IMR-90 (cell line): ENCODE results near the gene CCDC177. TPM values are rescaled to one million over a fixed set of nuclear protein-coding genes. Genes with fewer than 3 reads are reported as not detected.

Experiments used
- ATAC-seq: fragments of 200-7000 bp; cut with Tn5 transposase; 2 replicates; pipeline ENCODE4 v1.9.1; 2020; ENCODE audit warnings: low read depth, mild to moderate bottlenecking, moderate library complexity
- BruUV-seq: library from RNA; stranded (reverse); fragments of 400-500 nt; replicated peaks from 2 replicates; lab custom pipeline; 2021; lab: Mats Ljungman, UMichigan
- CTCF ChIA-PET: fragments of 300-600 bp; formaldehyde crosslinking; extraction: SDS; loops from one replicate; lab custom pipeline; 2021; ENCODE audit warnings: antibody characterized with exemption; lab: Yijun Ruan, JAX
- POLR2A ChIA-PET: fragments of 300-600 bp; sonication (Branson Sonifier 250); formaldehyde crosslinking; loops from one replicate; lab custom pipeline; 2022; ENCODE audit warnings: antibody characterized with exemption; ENCODE audit not compliant: unreplicated experiment; lab: Charles Lee
- DNase-seq: peaks from one replicate; pipeline ENCODE4 v3.0.0; 2013
- H2AFZ ChIP-seq: replicated peaks from 2 replicates; pipeline ENCODE3; 2013; ENCODE audit warnings: low read length, mild to moderate bottlenecking; ENCODE audit not compliant: poor library complexity
- H2AK5ac ChIP-seq: 2 replicates; pipeline ENCODE4 v1.6.1; 2013; ENCODE audit warnings: low read depth, low read length, inconsistent platforms
- H2AK9ac ChIP-seq: replicated peaks from 2 replicates; pipeline ENCODE3; 2013; ENCODE audit warnings: mild to moderate bottlenecking, low read depth, low read length, moderate library complexity; ENCODE audit not compliant: poor library complexity
- H2BK120ac ChIP-seq: 2 replicates; pipeline ENCODE4 v1.6.1; 2013; ENCODE audit warnings: low read depth, low read length, inconsistent platforms
- H2BK15ac ChIP-seq: 3 replicates; pipeline ENCODE4 v1.6.1; 2013; ENCODE audit warnings: low read depth, low read length, inconsistent platforms
- H2BK20ac ChIP-seq: 2 replicates; pipeline ENCODE4 v1.6.1; 2013; ENCODE audit warnings: low read depth, mild to moderate bottlenecking, inconsistent platforms, low read length, moderate library complexity
- H2BK5ac ChIP-seq: 2 replicates; pipeline ENCODE4 v1.6.1; 2013; ENCODE audit warnings: mild to moderate bottlenecking, low read depth, low read length, inconsistent platforms; ENCODE audit not compliant: poor library complexity, severe bottlenecking
- H3K14ac ChIP-seq: replicated peaks from 2 replicates; pipeline ENCODE4 v1.6.1; 2013; ENCODE audit warnings: low read depth, low read length, inconsistent platforms
- H3K18ac ChIP-seq: 2 replicates; pipeline ENCODE4 v1.6.1; 2013; ENCODE audit warnings: low read depth, low read length, control low read depth
- H3K23ac ChIP-seq: 2 replicates; pipeline ENCODE4 v1.6.1; 2013; ENCODE audit warnings: low read depth, low read length, inconsistent platforms
- H3K27ac ChIP-seq: 2 replicates; pipeline ENCODE4 v1.5.1; 2013; ENCODE audit warnings: mild to moderate bottlenecking, control low read depth, low read length; ENCODE audit not compliant: insufficient read depth
- H3K27me3 ChIP-seq: 2 replicates; pipeline ENCODE4 v1.6.1; 2013; ENCODE audit warnings: low read length; ENCODE audit not compliant: control insufficient read depth, insufficient read depth
- H3K36me3 ChIP-seq: 2 replicates; pipeline ENCODE4 v1.6.1; 2013; ENCODE audit warnings: low read length, mixed read lengths; ENCODE audit not compliant: control insufficient read depth, insufficient read depth
- H3K4ac ChIP-seq: 2 replicates; pipeline ENCODE4 v1.6.1; 2013; ENCODE audit warnings: low read depth, low read length, inconsistent platforms
- H3K4me1 ChIP-seq: 2 replicates; pipeline ENCODE4 v1.6.1; 2013; ENCODE audit warnings: low read length, mixed read lengths; ENCODE audit not compliant: control insufficient read depth, insufficient read depth
- H3K4me2 ChIP-seq: 2 replicates; pipeline ENCODE4 v1.6.1; 2013; ENCODE audit warnings: low read depth, mild to moderate bottlenecking, control low read depth, low read length, moderate library complexity
- H3K4me3 ChIP-seq: 2 replicates; pipeline ENCODE4 v1.5.1; 2013; ENCODE audit warnings: low read depth, mild to moderate bottlenecking, control low read depth, low read length, moderate library complexity; ENCODE audit not compliant: insufficient read depth
- H3K56ac ChIP-seq: 2 replicates; pipeline ENCODE4 v1.6.1; 2013; ENCODE audit warnings: low read length, inconsistent platforms; ENCODE audit not compliant: insufficient read depth; ENCODE audit errors: extremely low read depth
- H3K79me1 ChIP-seq, 2 experiments: 2 replicates each; pipeline ENCODE4 v1.6.1; 2013; ENCODE audit warnings: low read length in 2 of 2, inconsistent platforms in 1 of 2, low read depth in 1 of 2
- H3K9ac ChIP-seq: 2 replicates; pipeline ENCODE4 v1.6.1; 2013; ENCODE audit warnings: low read depth, low read length, control low read depth
- H3K9me1 ChIP-seq: 2 replicates; pipeline ENCODE4 v1.6.1; 2013; ENCODE audit warnings: low read length, inconsistent platforms; ENCODE audit not compliant: insufficient read depth
- H3K9me3 ChIP-seq: 2 replicates; pipeline ENCODE4 v1.6.1; 2013; ENCODE audit warnings: low read length; ENCODE audit not compliant: control insufficient read depth, insufficient read depth
- H4K20me1 ChIP-seq: 2 replicates; pipeline ENCODE4 v1.6.1; 2013; ENCODE audit warnings: low read length, inconsistent platforms; ENCODE audit not compliant: insufficient read depth
- H4K5ac ChIP-seq: 2 replicates; pipeline ENCODE4 v1.6.1; 2013; ENCODE audit warnings: mild to moderate bottlenecking, low read depth, low read length, control low read depth
- H4K8ac ChIP-seq, 2 experiments: 2 replicates each; pipeline ENCODE4 v1.6.1; 2013; ENCODE audit warnings: low read depth in 2 of 2, low read length in 2 of 2, control low read depth in 1 of 2, inconsistent platforms in 1 of 2
- H4K91ac ChIP-seq: 2 replicates; pipeline ENCODE4 v1.6.1; 2013; ENCODE audit warnings: low read depth, low read length, inconsistent platforms; ENCODE audit not compliant: insufficient read depth
- BHLHE40 ChIP-seq: fragments of 150-350 bp; IDR thresholded peaks from 2 replicates; pipeline ENCODE4 v1.6.1; 2016; ENCODE audit warnings: mild to moderate bottlenecking, low read depth, low read length
- CHD1 ChIP-seq: IDR thresholded peaks from 2 replicates; pipeline ENCODE4 v1.6.1; 2012; ENCODE audit warnings: low read depth, low read length, improper control_type of control experiment
- CTCF ChIP-seq: conservative IDR thresholded peaks from 2 replicates; pipeline ENCODE4 v1.5.1; 2012; ENCODE audit warnings: mild to moderate bottlenecking, low read depth, low read length, improper control_type of control experiment
- ELK1 ChIP-seq: fragments of 150-350 bp; IDR thresholded peaks from 2 replicates; pipeline ENCODE4 v1.6.1; 2016; ENCODE audit warnings: low read depth, mild to moderate bottlenecking, low read length, moderate library complexity, borderline replicate concordance
- MAFK ChIP-seq: IDR thresholded peaks from 2 replicates; pipeline ENCODE4 v1.6.1; 2012; ENCODE audit warnings: low read depth, low read length, improper control_type of control experiment
- MAZ ChIP-seq: IDR thresholded peaks from 2 replicates; pipeline ENCODE4 v1.6.1; 2012; ENCODE audit warnings: low read depth, mild to moderate bottlenecking, low read length, improper control_type of control experiment, moderate library complexity, borderline replicate concordance
- NFE2L2 ChIP-seq: fragments of 150-350 bp; IDR thresholded peaks from 2 replicates; pipeline ENCODE4 v1.6.1; 2016; ENCODE audit warnings: low read depth, mild to moderate bottlenecking, low read length
- RAD21 ChIP-seq: IDR thresholded peaks from 2 replicates; pipeline ENCODE4 v1.6.1; 2012; ENCODE audit warnings: low read length, improper control_type of control experiment
- RCOR1 ChIP-seq: IDR thresholded peaks from 2 replicates; pipeline ENCODE4 v1.6.1; 2012; ENCODE audit warnings: mild to moderate bottlenecking, low read length, improper control_type of control experiment; ENCODE audit not compliant: insufficient replicate concordance
- RFX5 ChIP-seq: IDR thresholded peaks from 2 replicates; pipeline ENCODE4 v1.8.0; 2012; ENCODE audit warnings: low read depth, mild to moderate bottlenecking, low read length, moderate library complexity
- WGBS, 2 experiments: methylation state at CpG; one replicate each; pipeline versions ENCODE4 v1.1.5 to v1.1.7; 2013; ENCODE audit warnings: missing lambda C conversion rate in 2 of 2; ENCODE audit not compliant: insufficient read length in 1 of 2; ENCODE audit errors: extremely low coverage in 2 of 2; 5-methylcytosine and 5-hydroxymethylcytosine counted together
- dilution Hi-C: fragments of 300-500 bp; cut with HindIII; formaldehyde crosslinking; loops from one replicate; pipeline ENCODE4 v1.14.3; 2018; ENCODE audit warnings: low sequenced_read_pairs; ENCODE audit not compliant: unreplicated experiment
- in situ Hi-C: fragments of 300-500 bp; cut with MboI; formaldehyde crosslinking; loops from 3 replicates; pipeline ENCODE4 v1.14.3; 2019; ENCODE audit warnings: low sequenced_read_pairs, inconsistent platforms, mixed read lengths
- intact Hi-C: fragments of 100-400 bp; cut with micrococcal nuclease; formaldehyde crosslinking; loops from 2 replicates; pipeline ENCODE4 v1.10.0; 2022
- polyA plus RNA-seq, 3 experiments: library from polyadenylated mRNA; depleted of rRNA; stranded (reverse); fragments of >200 nt; gene quantifications; 2 replicates each; pipeline ENCODE4 v1.2.3, GENCODE V29; 2012; ENCODE audit warnings: low replicate concordance in 1 of 3
- total RNA-seq: library from RNA; depleted of rRNA; stranded (reverse); fragments of >200 nt; gene quantifications from 2 replicates; pipeline ENCODE4 v1.2.3, GENCODE V29; 2012
- TF ChIP-seq, protein P1 (sequence below): fragments of 150-350 bp; IDR thresholded peaks from 2 replicates; pipeline ENCODE4 v1.6.1; 2017; ENCODE audit warnings: mild to moderate bottlenecking, antibody characterized with exemption, low read length, low read depth

Gene CCDC177
- total and polyA plus RNA-seq, 2 of the 4 experiments (the other 2 are of a cell fraction), result not detected

- peaks cover 62% of the 10 kb centered on the region for H4K20me1 ChIP-seq
These were observed 44.3 kb upstream of the CCDC177 start for GRCh38 chr14:69619012-69619411.

More at GRCh38 chr14:69619012-69619411, 44.3 kb upstream of the CCDC177 start:
- Histone ChIP-seq H4K5ac (no peak overlapping the region), H2BK20ac (no peak overlapping the region), H3K36me3 (no peaks in the 10 kb centered on the region), H3K9me3 (no peaks in the 10 kb centered on the region), H2BK120ac (no peak overlapping the region), H3K18ac (no peak overlapping the region), H2AK5ac (peak overlapping the region; percentile 50; the same call in 1 of the 2 replicates), H3K9ac (no peak overlapping the region), H3K23ac (peak overlapping the region; percentile 26; the same call in 1 of the 2 replicates), H2AFZ (no peak overlapping the region), H4K8ac (peak overlapping the region in 1 of 2 experiments; percentile 12; a peak in 2 of 4 replicates), H4K91ac (no peak overlapping the region), H3K14ac (peak overlapping the region; percentile 3; the same call in 1 of the 2 replicates), H3K4me1 (peaks cover 23% of the 10 kb centered on the region), H3K27ac (no peak overlapping the region), H3K27me3 (no peaks in the 10 kb centered on the region), H2AK9ac (no peak overlapping the region), H2BK5ac (peak overlapping the region; percentile 35), H3K9me1 (peaks cover 23% of the 10 kb centered on the region), H3K4me3 (no peak overlapping the region), H3K56ac (no peak overlapping the region), H2BK15ac (no peak overlapping the region), H3K4ac (peak overlapping the region; percentile 70), H3K4me2 (peak overlapping the region; percentile 4), H3K79me1 (peaks cover 40 to 88% of the 10 kb centered on the region in 2 experiments)
- no peak for TF ChIP-seq RAD21
- no peak for TF ChIP-seq RFX5
- no peak for TF ChIP-seq NFE2L2
- no peak for TF ChIP-seq MAZ
- TF ChIP-seq BHLHE40, result no peak
- TF ChIP-seq ELK1, result no peak
- no peak for TF ChIP-seq MAFK
- no peak for TF ChIP-seq CHD1
- no peak for TF ChIP-seq CTCF
- TF ChIP-seq, protein P1, sequence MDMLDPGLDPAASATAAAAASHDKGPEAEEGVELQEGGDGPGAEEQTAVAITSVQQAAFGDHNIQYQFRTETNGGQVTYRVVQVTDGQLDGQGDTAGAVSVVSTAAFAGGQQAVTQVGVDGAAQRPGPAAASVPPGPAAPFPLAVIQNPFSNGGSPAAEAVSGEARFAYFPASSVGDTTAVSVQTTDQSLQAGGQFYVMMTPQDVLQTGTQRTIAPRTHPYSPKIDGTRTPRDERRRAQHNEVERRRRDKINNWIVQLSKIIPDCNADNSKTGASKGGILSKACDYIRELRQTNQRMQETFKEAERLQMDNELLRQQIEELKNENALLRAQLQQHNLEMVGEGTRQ, result no peak
- no peak for TF ChIP-seq RCOR1
- intact Hi-C loops, result no loop called here
- WGBS, 2 experiments, result no CpG with 5 or more reads among the region's 4 CpGs
- in situ Hi-C loops, result no loop called here
- dilution Hi-C loops, result no loop called here
- POLR2A ChIA-PET, result no interaction called here
- BruUV-seq, result no TSS peak
- DNase-seq (no peak), ATAC-seq (peak; percentile 18; the same call in 1 of the 2 replicates)
- CTCF ChIA-PET, result no interaction called here
